ENCODE measurements around the gene EPS8L1. TPM values are rescaled to one million over a fixed set of nuclear protein-coding genes. Genes with fewer than 3 reads are reported as not detected.

The EPS8L1 gene
- total RNA-seq, 4 donors from 2014 or later: 0.33 to 0.66 (median 0.51) TPM; not detected in 1

DNA sequence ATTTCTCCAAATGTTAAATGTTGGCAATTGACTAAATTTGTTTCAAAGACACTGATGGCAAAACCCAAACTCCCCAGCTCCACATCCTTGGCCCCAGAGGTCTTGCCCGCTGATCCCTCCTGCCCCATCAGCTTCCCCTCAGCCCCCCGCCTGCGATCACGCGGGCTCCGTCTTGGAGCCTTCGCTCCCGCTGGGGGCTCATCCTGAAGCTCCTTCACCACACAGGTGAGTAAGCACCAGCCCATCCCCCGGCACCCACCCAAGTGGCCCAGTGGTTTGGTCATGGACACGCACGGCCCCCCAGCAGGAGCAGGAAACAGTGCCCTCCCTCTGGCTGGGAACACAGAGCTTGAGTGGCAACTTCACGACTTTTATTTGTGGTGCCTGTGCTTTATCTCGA, 14.9 kb downstream of the EPS8L1 start:
- no peak for TF ChIP-seq CTCF (IDR thresholded peaks at IDR 0.05; ENCODE audit: low read depth)

- TF ChIP-seq CTCF (IDR thresholded peaks at IDR 0.05; ENCODE audit: low read depth): no peak
These were observed 15.6 kb downstream of the EPS8L1 start for GRCh38 chr19:55091126-55091910.

- TF ChIP-seq CTCF (IDR thresholded peaks at IDR 0.05; ENCODE audit: low read depth): no peak
These were observed 16.3 kb downstream of the EPS8L1 start for GRCh38 chr19:55091955-55092354.

- TF ChIP-seq CTCF (IDR thresholded peaks at IDR 0.05; ENCODE audit: low read depth): no peak
These were observed 17.0 kb downstream of the EPS8L1 start for GRCh38 chr19:55092423-55093318.

DNA sequence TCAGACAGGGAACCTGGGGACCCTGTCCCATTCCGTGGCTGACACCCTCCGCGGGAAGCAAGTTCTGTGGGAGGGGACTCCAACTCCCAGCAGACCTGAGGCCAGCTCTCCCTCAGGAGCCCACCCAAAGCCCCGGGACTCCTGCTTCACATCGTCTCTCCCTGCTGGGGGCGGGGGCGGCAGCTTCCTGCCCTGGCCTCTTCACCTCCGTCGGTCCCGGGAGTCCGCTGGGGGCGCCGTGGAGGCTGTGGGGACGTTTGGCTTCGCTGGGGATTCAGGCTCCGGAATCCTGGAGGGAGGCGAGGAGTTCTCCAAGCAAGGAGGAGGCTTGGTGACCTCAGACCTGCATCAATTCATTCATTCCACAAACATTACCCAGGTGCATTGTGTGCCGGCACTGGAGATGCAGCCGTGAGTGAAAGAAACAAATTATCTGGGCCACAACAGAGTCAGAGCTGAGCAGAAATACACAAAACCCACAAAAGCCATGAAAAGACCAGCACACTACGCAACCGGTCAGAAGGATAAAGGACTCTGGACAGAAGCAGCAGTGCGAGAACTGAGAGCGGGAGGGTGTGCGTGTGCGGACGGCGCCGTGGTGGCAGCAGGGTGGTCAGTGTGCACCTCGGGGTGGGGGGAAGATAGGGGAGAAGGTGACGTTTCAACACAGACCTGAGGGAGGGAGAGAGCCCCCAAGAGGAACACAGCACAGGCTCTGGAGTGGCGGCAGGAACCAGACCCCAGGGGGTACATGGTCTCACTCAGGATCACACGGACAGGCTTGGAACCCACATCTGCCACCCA, 19.0 kb downstream of the EPS8L1 start:
- no peak for TF ChIP-seq CTCF (IDR thresholded peaks at IDR 0.05; ENCODE audit: low read depth)

DNA sequence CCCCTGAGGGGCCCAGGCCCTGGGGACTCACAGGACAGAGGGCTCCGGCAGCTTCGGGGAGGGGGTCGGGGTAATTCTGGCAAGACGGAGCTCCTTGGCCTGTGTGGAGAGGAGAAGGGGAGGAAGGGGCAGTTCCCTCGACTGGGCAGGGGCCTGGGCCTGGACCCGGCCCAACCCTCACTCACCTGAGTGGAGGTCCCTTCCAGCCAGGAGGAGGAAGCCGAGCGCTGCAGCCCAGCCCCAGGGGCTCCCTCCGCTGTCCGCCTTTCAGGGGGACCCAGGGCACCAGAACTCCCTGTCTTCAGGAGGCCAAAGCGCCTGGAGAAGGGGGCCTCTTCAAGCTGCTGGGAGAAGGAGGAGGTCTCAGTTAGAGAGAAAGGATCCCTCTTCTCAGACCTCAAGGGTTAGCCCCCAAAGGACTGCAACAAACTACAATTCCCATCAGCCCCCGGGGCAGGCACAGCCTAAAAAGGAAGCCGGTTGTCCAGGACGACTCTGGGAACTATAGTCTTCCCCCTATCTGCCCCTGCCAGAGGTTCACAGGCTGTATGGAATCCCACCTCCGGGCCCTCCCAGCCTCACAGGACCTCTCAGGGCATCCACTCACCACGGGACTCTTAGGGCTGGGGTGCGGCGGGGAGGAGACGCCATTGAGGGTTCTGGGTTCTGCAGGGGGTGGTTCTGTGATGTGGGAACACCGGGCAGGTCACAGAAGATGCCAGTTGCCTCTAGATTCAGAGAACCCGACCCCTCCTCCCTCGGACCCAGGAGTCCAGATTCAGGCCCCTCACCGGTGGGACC, 19.8 kb downstream of the EPS8L1 start:
- no peak for TF ChIP-seq CTCF (IDR thresholded peaks at IDR 0.05; ENCODE audit: low read depth)
